Activated naive CD4-positive, alpha-beta T cell treated with anti-CD3 and anti-CD28 coated beads, Interleukin-2, amount 10 ng/mL, durations not matched to agents 5 hours and 36 hours (primary cell): ENCODE results near the gene CEBPZOS. TPM values are rescaled to one million over a fixed set of nuclear protein-coding genes. Genes with fewer than 3 reads are reported as not detected.

Source experiments
- total RNA-seq, 2 experiments: library from RNA; stranded (reverse); gene quantifications; one replicate each; pipeline ENCODE4 v1.2.3, GENCODE V29; 2021

Gene CEBPZOS
- 10 to 100 TPM; 32.7 to 34.0 TPM for total RNA-seq

DNA sequence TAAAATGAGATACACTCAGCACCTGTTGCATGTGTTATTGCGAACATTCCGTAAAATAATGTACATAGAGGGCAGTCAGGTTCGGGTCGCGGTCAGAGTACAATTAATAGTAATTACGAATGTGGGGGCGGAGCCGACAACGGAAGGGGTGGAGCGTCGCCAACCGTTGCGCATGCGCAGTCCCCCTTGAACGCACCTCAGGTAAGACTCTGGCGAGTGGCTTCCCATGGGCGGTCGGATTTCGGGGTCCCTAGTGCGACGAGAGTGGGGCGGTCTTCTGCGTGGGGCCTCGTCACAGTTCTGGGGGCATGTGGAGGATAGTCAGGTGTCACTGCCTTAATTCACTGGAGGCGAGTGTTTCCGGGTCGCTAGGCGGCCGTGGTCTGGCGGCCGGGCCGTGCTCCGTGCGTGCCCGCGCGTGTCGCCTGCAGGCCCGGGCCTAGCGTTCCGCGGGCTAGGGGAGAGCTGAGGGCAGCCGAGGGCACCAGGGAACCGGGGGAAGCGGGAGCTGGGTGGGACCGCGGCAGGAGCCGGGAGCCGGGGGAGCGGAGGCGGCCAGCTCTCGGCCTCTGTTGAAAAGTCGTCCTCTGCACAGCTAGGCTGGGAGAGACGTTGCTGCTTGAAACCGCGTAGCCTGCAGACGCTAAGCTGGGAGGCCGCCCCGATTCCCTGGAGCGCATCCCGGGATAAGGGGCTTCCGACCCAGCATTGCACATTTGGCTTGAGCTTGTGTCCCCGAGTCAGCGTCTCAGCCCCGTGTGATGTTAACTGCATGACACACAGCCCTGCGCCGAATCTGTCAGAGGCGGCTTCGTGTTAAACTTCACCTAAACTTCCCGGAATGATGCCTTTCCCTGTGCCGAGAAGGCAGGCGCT lies at the start of gene CEBPZOS:
Gene CEBPZOS (plus strand): TSS at position 177 of the 876 bp plus-strand sequence. CDS start 3,209 bp downstream, outside the sequence.

DNA sequence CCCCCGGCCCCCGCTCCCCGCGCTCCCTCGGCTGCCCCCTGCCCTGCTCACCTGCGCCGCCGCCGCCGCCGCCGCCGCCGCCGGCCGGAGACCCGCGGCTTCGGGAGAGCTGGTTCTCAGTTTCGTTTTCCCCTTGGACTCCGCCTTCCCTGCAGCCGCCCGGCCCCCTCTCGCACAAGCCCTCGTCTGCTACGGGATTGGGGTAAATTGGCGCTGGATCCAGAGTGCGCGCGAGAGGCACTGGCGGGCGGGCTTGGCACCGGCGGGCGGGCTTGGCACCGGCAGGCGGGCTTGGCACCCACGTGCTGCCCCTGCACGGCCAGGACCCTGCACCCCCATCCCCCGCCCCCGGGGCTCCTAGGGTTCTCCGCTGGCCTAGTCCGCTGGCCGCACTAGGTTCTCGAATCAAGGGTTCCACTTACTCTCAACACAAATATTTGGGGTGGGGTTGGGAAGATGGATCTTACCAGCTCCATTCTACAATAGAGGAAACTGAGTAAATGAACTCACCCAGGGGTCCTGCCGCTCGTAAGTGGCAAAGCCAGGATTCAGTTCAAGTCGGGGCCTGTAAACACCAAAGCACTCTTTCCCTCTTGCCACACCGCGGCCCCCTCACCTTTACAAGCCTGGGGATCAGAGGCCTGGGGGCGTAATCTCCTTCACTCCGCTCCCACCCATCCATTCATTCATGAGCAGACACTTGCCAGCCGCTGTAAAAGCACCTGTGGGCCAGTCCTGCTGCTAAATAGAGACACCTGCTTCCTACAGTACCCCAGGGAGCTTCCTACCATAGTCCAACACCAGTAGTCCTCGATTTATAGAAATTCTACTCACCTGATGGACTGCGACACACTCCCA lies 39.2 kb upstream of the CEBPZOS start, which contains the start of gene EIF2AK2:
Gene EIF2AK2 (minus strand): TSS at position 124 of the 858 bp plus-strand sequence. CDS start 9,174 bp downstream, outside the sequence.

DNA sequence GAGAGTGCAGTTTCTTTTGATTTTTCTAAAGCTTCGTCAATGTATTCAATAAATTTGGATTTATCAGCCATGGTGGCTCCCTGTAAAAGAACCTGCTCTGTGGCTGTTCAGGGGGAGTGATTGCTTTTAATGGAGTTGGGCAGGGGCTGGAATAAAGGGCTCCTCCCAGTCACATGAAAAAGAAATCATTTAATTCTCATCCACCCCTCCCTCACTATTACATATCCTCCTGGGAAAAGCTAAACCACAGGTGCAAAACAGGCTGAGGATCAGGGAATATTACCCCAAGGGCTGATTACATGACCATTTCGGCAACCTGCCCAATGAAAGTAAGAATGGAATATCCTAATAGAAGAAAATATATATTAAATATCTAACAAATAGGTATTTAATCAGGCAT lies 7.7 kb upstream of the CEBPZOS start, which contains the start of gene SULT6B1:
Gene SULT6B1 (minus strand): TSS at position 101 of the 400 bp plus-strand sequence. CDS start 30 bp downstream, at position 71.

DNA sequence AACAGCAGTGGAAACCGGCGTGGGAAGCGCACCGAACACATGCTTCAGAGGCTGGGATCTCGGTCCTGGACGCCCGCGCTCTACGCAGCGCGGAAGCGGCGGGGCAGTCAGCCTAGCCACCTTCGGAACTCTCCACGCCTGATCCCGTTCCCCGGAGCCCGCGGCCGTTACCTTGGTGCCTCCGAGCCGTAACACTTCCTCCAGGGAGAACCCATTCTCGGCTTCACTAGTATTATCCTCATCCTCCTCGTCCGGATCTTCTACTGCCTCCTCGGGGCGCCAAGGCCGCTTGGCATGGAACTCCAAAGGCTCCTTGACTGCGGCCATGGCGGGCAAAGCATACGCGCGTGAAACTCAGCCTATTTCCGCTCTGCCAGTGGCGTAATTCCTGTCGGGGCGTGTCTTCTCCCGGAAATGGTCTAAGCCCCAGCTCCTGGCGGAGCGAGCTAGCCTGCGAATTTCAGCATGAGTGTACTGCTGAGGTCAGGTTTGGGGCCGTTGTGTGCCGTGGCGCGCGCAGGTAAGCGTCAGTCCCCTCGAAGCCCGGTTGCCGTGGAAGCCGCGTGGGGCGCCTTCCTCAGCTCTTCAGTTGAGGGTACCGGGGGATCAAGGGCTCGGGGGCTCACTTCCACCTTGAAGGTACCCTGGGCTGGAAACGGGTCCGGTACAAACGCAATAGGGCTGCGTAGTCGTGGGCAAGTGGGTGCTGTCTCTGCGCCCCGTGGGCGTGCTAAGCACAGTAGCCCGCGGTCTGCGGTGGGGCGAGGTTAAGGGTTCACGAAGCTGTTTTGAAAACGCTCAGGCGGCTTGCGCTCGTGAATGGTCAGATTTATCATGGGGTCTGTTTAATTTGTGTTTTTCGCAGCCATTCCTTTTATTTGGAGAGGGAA lies 35.2 kb downstream of the CEBPZOS start, which contains the start of the genes CEBPZ and NDUFAF7:
Gene CEBPZ (minus strand): TSS at position 356 of the 890 bp plus-strand sequence. CDS start 29 bp downstream, at position 327.
Gene NDUFAF7 (plus strand): TSS at position 418 of the 890 bp plus-strand sequence. CDS start 48 bp downstream, at position 466.

Other genes with a start within 250 kb of the CEBPZOS start
- gene STRN, start 230.0 kb upstream of the CEBPZOS start, total RNA-seq: 10 to 100 TPM; 36.8 to 38.0 TPM
- 10 to 100 TPM; 24.0 to 24.3 TPM for gene HEATR5B, start 112.1 kb upstream of the CEBPZOS start, total RNA-seq
- 10 to 100 TPM; 10.6 to 11.4 TPM for gene GPATCH11, start 112.0 kb upstream of the CEBPZOS start, total RNA-seq
- gene EIF2AK2, start 39.5 kb upstream of the CEBPZOS start, total RNA-seq: 10 to 100 TPM; 34.8 to 37.5 TPM
- gene SULT6B1, start 7.8 kb upstream of the CEBPZOS start, total RNA-seq: not detected
- gene CEBPZ, start 35.1 kb downstream of the CEBPZOS start, total RNA-seq: 10 to 100 TPM; 43.4 to 49.7 TPM
- gene NDUFAF7, start 35.2 kb downstream of the CEBPZOS start, total RNA-seq: 10 to 100 TPM; 19.1 to 21.2 TPM
- gene PRKD3, start 128.3 kb downstream of the CEBPZOS start, total RNA-seq: 10 to 100 TPM; 12.4 to 15.0 TPM
- gene QPCT, start 148.1 kb downstream of the CEBPZOS start, total RNA-seq: under 1 TPM in 1 of 2 experiments, not detected in 1; 0.48 TPM